Testis (tissue), 2 donors: ENCODE results near the gene FHOD1.

Experiments used
- POLR2A ChIP-seq: fragments of 450-650 bp; IDR thresholded peaks from one replicate; pipeline ENCODE4 v1.6.1; 2017; ENCODE audit warnings: antibody characterized with exemption, mild to moderate bottlenecking, moderate library complexity
- TF ChIP-seq, protein P1 (sequence below), 3 experiments: fragments of 450-650 bp in 2 of 3; fragments of 200-600 bp in 1 of 3; sonication (generic) in 1 of 3; IDR thresholded peaks; one replicate each; pipeline ENCODE4 v1.5.1; 2016 to 2019; ENCODE audit warnings: antibody characterized with exemption in 3 of 3, mild to moderate bottlenecking in 2 of 3, moderate library complexity in 1 of 3

- TF ChIP-seq, protein P1, sequence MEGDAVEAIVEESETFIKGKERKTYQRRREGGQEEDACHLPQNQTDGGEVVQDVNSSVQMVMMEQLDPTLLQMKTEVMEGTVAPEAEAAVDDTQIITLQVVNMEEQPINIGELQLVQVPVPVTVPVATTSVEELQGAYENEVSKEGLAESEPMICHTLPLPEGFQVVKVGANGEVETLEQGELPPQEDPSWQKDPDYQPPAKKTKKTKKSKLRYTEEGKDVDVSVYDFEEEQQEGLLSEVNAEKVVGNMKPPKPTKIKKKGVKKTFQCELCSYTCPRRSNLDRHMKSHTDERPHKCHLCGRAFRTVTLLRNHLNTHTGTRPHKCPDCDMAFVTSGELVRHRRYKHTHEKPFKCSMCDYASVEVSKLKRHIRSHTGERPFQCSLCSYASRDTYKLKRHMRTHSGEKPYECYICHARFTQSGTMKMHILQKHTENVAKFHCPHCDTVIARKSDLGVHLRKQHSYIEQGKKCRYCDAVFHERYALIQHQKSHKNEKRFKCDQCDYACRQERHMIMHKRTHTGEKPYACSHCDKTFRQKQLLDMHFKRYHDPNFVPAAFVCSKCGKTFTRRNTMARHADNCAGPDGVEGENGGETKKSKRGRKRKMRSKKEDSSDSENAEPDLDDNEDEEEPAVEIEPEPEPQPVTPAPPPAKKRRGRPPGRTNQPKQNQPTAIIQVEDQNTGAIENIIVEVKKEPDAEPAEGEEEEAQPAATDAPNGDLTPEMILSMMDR (IDR thresholded peaks at IDR 0.05): no peak
- no peak for TF ChIP-seq POLR2A
Measured at GRCh38 chr16:67215706-67216105, 31.6 kb downstream of the FHOD1 start.
